Osteocyte (in vitro differentiated cells): ENCODE results near the gene ELP1. TPM values are rescaled to one million over a fixed set of nuclear protein-coding genes. Genes with fewer than 3 reads are reported as not detected.
"Not testable (repeated sequence)": the region's sequence is repeated elsewhere in the genome, so short reads cannot be mapped to it uniquely, and the experiment has no call there.

ENCODE experiments used
- DNase-seq: peaks from one replicate; pipeline ENCODE4 v3.0.0; 2021; ENCODE audit warnings: mixed read lengths; ENCODE audit not compliant: unreplicated experiment; ENCODE audit errors: extremely low spot score
- H3K27ac Mint-ChIP-seq: one replicate; pipeline ENCODE4 v1.8.0; 2021; ENCODE audit warnings: mild to moderate bottlenecking, mixed read lengths; ENCODE audit not compliant: unreplicated experiment
- H3K27me3 Mint-ChIP-seq: one replicate; pipeline ENCODE4 v1.8.0; 2021; ENCODE audit warnings: mixed read lengths; ENCODE audit not compliant: unreplicated experiment
- H3K36me3 Mint-ChIP-seq: one replicate; pipeline ENCODE4 v1.8.0; 2021; ENCODE audit warnings: mixed read lengths; ENCODE audit not compliant: unreplicated experiment
- H3K4me1 Mint-ChIP-seq: one replicate; pipeline ENCODE4 v1.8.0; 2021; ENCODE audit warnings: mixed read lengths; ENCODE audit not compliant: unreplicated experiment
- H3K4me3 Mint-ChIP-seq: one replicate; pipeline ENCODE4 v1.8.0; 2021; ENCODE audit warnings: mild to moderate bottlenecking, moderate library complexity, mixed read lengths; ENCODE audit not compliant: unreplicated experiment
- H3K9me3 Mint-ChIP-seq: one replicate; pipeline ENCODE4 v1.8.0; 2021; ENCODE audit warnings: mixed read lengths; ENCODE audit not compliant: unreplicated experiment
- total RNA-seq: library from RNA; stranded (reverse); gene quantifications from 2 replicates; pipeline ENCODE4 v1.2.1, GENCODE V29; 2021
- TF ChIP-seq, protein P1 (sequence below): fragments of 200-600 bp; sonication (generic); IDR thresholded peaks from 2 replicates; pipeline ENCODE4 v1.5.0; 2021; ENCODE audit warnings: antibody characterized with exemption, mild to moderate bottlenecking, moderate library complexity

The ELP1 gene
- total RNA-seq, 1 donor from 2014 or later, result 26.1 TPM

- Mint-ChIP-seq H3K4me3 (no peak overlapping the region), H3K4me1 (no peaks in the 10 kb centered on the region), H3K27me3 (no peaks in the 10 kb centered on the region), H3K27ac (no peak overlapping the region), H3K36me3 (no peaks in the 10 kb centered on the region), H3K9me3 (no peaks in the 10 kb centered on the region)
- no peak for DNase-seq
- TF ChIP-seq, protein P1, sequence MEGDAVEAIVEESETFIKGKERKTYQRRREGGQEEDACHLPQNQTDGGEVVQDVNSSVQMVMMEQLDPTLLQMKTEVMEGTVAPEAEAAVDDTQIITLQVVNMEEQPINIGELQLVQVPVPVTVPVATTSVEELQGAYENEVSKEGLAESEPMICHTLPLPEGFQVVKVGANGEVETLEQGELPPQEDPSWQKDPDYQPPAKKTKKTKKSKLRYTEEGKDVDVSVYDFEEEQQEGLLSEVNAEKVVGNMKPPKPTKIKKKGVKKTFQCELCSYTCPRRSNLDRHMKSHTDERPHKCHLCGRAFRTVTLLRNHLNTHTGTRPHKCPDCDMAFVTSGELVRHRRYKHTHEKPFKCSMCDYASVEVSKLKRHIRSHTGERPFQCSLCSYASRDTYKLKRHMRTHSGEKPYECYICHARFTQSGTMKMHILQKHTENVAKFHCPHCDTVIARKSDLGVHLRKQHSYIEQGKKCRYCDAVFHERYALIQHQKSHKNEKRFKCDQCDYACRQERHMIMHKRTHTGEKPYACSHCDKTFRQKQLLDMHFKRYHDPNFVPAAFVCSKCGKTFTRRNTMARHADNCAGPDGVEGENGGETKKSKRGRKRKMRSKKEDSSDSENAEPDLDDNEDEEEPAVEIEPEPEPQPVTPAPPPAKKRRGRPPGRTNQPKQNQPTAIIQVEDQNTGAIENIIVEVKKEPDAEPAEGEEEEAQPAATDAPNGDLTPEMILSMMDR, result peak; percentile 51
Measured at GRCh38 chr9:108850293-108850897, 83.5 kb downstream of the ELP1 start.

GRCh38 chr9:108848296-108848695, 85.6 kb downstream of the ELP1 start:
- H3K27ac Mint-ChIP-seq, DNase-seq, H3K36me3 Mint-ChIP-seq, H3K27me3 Mint-ChIP-seq, H3K4me3 Mint-ChIP-seq, H3K4me1 Mint-ChIP-seq, H3K9me3 Mint-ChIP-seq: not testable (repeated sequence)

- no peak for DNase-seq
- H3K36me3 Mint-ChIP-seq, result no peaks in the 10 kb centered on the region
- H3K4me3 Mint-ChIP-seq, result no peak overlapping the region
- no peaks in the 10 kb centered on the region for H3K9me3 Mint-ChIP-seq
- H3K4me1 Mint-ChIP-seq, result peaks cover 4% of the 10 kb centered on the region
- TF ChIP-seq, protein P1, result no peak
- no peak overlapping the region for H3K27ac Mint-ChIP-seq
- H3K27me3 Mint-ChIP-seq, result peaks cover 3% of the 10 kb centered on the region
Measured at GRCh38 chr9:108845947-108846346, 88.0 kb downstream of the ELP1 start.

GRCh38 chr9:108845507-108845906, 88.4 kb downstream of the ELP1 start:
- peaks cover 4% of the 10 kb centered on the region for H3K4me1 Mint-ChIP-seq
- no peak overlapping the region for H3K27ac Mint-ChIP-seq
- DNase-seq, result no peak
- H3K27me3 Mint-ChIP-seq, result peaks cover 3% of the 10 kb centered on the region
- H3K9me3 Mint-ChIP-seq, result no peaks in the 10 kb centered on the region
- TF ChIP-seq, protein P1, result no peak
- H3K4me3 Mint-ChIP-seq, result no peak overlapping the region
- H3K36me3 Mint-ChIP-seq, result no peaks in the 10 kb centered on the region

DNA sequence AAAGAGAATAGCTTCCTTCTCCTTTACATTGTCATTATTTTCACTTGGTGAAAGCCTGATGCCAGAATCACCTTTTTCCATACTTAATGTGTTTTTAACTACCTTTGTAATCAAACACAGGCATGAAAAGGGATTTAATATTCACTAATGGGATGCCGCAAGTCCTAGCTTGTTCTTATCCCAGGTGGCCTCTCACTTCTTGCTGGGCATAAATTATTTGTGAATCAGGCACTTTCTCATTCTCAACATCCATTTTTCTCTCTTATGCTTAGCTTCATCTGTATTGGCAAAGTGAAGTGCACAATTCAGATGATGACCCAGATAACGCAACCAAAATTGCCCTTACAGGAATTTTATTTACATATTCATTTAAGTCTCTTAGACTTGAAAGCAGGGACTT, 89.1 kb downstream of the ELP1 start:
- Mint-ChIP-seq H3K36me3 (no peaks in the 10 kb centered on the region), H3K27ac (no peak overlapping the region), H3K4me3 (no peak overlapping the region), H3K9me3 (no peaks in the 10 kb centered on the region), H3K27me3 (peaks cover 3% of the 10 kb centered on the region), H3K4me1 (peaks cover 4% of the 10 kb centered on the region)
- TF ChIP-seq, protein P1, result no peak
- DNase-seq, result no peak

DNA sequence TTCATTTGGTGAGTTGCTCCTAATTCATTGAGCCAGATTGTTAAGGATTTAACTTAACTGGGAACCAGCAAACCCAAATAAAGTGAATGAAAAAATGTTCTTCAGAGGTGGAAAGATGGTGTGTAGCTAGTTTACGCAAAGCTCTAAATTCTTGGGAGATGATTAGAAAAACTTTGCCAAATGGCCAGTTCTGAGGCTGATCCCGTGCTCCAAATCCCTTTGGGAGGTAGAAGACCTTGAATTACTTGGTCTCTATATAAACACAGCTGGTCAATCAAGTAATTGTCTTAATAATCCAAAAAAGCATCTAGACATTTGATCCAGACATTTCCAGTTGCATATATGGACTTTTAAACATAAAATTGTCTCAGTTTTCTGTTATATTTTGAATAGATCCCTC, 89.5 kb downstream of the ELP1 start:
- no peak overlapping the region for H3K4me3 Mint-ChIP-seq
- H3K27ac Mint-ChIP-seq, result no peak overlapping the region
- peaks cover 4% of the 10 kb centered on the region for H3K4me1 Mint-ChIP-seq
- H3K36me3 Mint-ChIP-seq, result no peaks in the 10 kb centered on the region
- TF ChIP-seq, protein P1, result no peak
- DNase-seq, result no peak
- H3K27me3 Mint-ChIP-seq, result peaks cover 3% of the 10 kb centered on the region
- no peaks in the 10 kb centered on the region for H3K9me3 Mint-ChIP-seq
